SHP77 treated with DMSO at 0.1 percent for 48 hours (cell line): ENCODE data around the gene FFAR2.
"Not testable (repeated sequence)": the region's sequence is repeated elsewhere in the genome, so short reads cannot be mapped to it uniquely, and the experiment has no call there.

Source experiments
- DNase-seq: peaks from one replicate; lab custom pipeline; 2025; lab: John Stamatoyannopoulos, UW

The FFAR2 gene

DNA sequence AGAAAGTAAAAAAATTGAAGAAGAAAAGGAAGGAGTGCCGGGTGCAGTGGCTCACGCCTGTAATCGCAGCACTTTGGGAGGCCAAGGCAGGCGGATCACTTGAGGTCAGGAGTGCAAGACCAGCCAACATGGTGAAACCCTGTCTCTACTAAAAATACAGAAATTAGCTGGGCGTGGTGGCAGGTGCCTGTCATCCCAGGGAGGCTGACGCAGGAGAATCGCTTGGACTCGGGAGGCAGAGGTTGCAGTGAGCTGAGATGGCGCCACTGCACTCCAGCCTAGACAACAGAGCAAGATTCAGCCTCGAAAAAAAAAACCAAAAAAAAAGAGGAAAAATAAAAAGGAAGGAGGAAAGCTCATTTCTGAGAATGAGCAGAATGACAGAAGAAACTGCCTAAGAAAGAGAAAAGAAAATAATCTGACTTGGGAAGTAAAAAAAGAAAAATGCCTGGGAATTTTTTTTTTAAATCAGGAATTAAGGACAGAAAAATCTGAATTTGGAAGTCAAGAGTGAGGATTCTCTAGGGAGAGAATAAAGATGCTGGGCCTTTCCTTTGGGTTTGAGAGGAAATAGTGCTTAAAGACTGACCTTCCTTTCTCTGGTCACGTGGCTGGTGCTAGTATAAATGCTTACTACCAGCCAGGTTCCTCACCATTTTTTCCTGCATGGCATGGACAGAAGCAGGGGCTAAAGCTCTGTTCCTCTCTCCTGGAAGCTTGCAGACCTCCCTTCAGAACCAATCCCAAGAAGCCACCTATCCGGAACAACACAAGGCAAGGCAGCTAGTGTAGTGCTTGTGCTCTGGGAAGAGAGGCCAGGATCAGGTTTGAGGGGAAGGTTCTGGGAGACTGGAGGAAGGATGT lies at the start of gene FFAR2:
Gene FFAR2 (plus strand): TSS at position 652 of the 864 bp plus-strand sequence. CDS start 1,458 bp downstream, outside the sequence.
- no peak for DNase-seq

DNA sequence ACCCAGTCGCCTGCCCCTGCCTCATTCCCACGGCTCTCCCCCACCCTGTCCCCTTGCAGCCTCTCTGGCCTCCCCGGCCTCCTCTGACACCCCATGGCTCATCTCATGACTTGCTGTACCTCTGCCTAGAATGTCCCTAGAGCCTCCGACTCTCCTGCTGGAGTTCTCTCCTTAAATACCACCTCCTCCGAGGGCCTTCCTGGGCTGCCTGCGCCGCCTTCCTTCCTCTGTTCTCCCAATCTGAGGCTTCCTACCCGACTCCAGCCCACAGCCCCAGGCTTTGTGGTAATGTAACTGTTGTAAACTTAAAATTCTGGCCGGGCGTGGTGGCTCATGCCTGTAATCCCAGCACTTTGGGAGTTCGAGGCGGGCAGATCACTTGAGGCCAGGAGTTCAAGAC lies 49.5 kb upstream of the FFAR2 start:
- no peak for DNase-seq

DNA sequence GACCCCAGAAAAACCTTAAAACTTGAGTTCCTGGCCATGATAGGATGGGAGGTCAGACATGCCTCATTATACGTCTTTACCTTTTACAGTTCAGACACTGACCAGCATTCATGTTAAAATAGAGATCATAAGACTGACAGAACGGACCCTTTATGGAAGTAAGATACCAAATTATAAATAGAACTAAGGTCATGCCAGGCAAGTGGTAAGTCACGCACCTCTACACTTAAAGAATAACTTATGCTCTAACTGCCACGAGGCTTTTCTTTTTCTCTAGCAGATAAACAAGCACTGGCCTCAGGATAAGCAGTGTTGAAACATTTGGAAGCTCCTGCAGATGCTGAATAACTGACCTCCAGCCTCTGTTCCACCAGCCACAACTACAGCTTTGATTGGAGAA lies 48.8 kb upstream of the FFAR2 start:
- DNase-seq, result no peak

DNA sequence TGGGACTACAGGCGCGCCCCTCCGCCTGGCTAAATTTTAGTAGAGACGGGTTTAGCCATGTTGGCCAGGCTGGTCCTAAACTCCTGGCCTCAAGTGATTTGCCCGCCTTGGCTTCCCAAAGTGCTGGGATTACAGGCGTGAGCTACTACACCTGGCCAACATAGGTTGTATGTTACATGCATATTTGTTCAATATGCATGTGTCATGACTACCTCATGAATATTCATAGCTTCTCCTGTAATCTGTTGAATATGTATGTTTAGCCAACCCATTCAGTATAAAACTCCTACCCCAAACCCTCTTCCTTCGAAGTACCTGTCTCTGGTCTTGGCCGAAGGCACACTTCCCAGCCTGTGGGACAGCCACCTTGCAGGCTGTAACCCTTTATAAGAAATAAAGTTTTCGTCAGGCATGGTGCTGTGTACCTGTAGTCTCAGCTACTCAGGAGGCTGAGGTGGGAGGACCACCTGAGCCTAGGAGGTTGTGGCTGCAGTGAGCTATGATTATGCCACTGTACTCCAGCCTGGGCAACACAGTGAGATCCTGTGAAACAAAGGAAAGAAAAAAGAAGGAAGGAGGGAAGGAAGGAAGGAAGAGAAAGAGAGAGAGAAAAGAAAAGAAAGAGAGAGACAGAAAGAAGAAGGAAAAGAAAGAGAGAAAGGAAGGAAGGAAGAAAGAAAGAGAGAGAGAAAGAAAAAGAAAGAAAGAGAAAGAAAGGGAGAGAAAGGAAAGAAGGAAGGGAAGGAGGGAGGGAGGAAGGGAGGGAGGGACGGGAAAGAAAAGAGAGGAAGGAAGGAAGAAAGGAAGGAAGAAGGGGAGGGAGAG lies 47.9 kb upstream of the FFAR2 start:
- DNase-seq, result no peak

DNA sequence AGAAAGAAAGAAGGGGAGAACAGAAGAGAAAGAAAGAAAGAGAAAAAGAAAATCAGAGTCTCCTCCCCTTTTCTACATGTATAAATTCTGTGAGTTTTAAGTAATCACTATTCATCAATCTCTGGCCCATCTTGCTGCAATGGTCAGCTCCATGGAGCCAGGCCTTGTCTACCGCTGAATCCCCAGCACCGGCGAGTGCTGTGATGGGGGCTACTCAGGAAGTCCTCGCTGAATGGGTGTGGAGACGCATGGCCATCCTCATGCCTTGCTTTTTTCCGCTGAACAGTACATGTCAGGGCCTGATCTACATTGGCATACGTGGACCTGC lies 47.3 kb upstream of the FFAR2 start:
- DNase-seq, result no peak

DNA sequence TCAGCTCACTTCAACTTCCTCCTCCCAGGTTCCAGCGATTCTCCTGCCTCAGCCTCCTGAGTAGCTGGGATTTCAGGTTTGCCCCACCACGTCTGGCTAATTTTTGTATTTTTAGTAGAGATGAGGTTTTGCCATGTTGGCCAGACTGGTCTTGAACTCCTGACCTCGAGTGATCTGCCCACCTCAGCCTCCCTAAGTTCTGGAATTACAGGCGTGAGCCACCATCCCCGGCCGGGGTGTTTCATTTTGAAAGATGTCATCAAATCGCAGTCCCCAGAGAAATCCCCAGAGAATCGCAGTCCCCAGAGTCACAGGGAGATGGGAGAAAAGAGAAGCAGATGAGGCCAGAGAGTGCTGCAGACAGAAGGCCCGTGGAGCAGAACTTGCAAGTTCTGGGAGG lies 46.6 kb upstream of the FFAR2 start:
- not testable (repeated sequence) for DNase-seq

GRCh38 chr19:35403116-35403760 lies 44.8 kb upstream of the FFAR2 start:
- DNase-seq, result no peak

DNA sequence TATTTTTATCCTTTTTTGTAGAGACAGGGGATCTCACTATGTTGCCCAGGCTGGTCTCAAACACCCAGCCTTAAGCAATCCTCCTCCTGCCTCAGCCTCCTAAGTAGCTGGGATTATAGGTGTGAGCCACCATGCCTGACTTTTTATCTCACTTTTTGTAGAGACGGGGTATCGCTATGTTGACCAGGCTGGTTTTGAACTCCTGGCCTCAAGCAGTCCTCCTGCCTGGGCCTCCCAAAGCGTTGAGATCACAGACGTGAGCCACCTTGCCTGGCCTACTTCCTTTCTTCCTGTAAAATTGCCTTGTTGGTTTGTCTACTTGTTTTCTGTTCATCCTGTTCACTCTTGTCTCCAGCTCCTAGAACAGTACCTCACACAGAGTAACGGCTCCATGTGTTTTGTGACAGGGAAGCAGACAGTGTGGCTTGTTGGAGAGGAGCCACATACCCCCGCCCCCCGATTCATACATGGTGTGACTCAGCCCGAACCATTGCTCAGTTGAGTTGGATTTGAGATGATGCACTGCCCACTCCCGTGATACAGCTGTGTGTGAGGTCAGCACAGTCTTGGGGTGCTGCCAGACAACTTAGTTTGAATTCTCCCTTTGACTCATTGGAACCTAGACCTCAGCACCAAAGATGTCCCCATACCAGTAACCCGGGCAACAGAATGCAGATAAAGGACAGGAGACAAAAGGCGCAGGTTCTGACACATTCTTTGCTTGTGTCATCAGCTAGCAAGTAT lies 43.0 kb upstream of the FFAR2 start:
- DNase-seq, result no peak

- DNase-seq, result no peak
Measured at GRCh38 chr19:35407619-35408018, 40.4 kb upstream of the FFAR2 start.

DNA sequence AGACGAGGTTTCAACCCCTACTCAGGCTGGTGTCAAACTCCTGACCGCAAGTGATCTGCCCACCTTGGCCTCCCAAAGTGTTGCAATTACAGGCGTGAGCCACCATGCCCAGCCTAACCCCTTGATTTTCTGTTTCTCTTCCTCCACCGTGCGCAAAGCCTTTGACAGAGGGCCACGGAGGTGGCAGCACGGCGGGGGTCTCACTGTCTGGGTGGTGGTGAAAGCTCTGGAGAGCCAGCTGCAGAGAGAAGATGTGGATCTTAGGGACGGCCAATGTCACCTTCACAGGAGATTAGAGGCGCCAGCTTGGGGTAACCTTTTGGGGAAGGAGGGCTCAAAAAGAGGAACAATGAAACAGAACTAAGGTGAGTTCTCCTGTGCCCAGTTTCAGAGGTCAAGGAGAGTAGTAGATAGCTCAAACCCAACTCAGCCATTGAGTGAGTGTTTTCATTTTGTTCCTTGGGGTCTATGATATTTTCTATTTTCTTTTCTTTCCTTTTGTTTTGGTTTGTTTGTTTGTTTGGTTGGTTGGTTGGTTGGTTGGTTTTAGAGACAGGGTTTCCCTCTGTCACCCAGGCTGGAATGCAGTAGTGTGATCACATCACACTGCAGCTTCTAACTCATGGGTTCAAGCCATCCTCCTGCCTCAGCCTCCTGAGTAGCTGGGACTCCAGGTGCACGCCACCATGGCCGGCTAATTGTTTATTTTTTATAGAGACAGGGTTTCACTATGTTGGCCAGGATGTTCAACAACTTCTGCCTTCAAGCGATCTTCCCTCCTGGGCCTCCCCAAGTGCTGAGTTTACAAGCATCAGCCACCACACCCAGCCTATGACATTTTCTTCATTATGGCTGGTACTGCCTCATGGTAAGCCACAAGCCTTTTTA lies 39.5 kb upstream of the FFAR2 start:
- no peak for DNase-seq

DNA sequence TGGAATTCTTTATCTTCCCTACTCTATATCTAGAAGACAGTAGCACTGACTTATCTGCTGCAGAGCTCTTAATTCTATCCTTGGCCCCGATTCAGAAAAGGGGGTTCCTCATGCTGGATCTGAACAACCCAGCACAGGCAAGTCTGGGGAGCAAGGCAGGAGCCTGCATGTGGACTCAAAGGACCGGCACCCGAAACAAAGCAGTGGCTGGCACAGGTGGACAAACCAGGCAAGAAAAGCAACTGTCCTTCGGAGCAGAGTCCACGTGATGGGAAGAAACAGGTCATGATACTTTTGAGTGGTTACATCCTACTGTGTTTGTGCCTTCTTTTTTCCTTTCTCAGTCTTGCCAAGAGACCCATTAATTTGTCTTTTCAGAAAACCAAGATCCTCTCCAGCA lies 38.9 kb upstream of the FFAR2 start:
- no peak for DNase-seq

DNA sequence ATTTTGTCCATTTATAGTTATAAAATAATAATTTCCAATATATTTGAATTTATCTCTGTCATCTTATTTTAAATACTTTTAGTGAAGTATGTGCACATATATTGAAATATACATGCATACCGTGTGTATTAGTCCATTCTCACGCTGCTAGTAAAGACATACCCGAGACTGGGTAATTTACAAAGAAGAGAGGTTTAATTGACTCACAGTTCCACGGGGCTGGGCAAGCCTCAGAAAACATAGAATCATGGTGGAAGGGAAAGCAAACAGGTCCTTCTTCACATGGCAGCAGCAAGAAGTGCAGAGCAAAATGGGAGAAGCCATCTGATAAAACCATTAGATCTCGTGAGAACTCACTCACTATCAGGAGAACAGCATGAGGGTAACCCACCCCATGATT lies 37.6 kb upstream of the FFAR2 start:
- no peak for DNase-seq

DNA sequence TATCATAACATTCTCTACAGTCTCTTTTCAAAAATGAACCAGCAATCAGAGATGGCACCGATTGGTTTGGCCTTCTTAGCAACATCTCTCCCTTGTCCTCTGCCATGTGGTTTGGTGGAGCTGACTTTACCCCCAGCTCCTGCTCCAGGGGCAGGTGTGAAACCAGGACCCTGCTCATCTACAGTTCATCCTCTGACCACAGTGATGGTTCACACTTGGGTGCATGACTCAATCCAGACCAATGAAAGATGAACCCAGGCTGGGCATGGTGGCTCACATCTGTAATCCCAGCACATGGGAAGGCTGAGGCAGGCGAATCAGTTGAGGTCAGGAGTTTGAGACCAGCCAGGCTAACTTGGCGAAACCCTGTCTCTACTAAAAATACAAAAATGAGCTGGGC lies 33.6 kb upstream of the FFAR2 start:
- DNase-seq, result no peak

GRCh38 chr19:35416331-35416730 lies 31.7 kb upstream of the FFAR2 start:
- no peak for DNase-seq

DNA sequence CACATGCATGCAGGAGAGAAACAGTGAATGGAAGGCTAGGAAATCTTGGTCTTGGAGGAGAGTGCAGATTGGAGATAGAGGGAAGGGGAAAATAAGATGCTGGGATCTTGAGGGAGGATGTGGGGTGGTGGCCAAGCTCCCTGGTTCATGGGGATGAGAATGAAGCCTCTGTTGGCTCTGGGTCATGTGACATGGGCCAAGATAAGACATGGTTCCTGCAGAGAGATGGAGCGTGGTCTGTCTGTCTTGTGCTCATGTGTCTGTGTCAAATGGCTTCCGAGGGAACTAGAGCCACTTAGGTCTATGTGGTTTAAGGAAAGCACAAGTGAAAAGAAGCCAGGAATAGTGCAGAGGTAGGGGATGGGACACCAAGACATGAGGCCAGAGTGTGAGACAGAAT lies 30.8 kb upstream of the FFAR2 start:
- no peak for DNase-seq

- DNase-seq, result no peak
Measured at GRCh38 chr19:35417713-35418534, 30.1 kb upstream of the FFAR2 start.

DNA sequence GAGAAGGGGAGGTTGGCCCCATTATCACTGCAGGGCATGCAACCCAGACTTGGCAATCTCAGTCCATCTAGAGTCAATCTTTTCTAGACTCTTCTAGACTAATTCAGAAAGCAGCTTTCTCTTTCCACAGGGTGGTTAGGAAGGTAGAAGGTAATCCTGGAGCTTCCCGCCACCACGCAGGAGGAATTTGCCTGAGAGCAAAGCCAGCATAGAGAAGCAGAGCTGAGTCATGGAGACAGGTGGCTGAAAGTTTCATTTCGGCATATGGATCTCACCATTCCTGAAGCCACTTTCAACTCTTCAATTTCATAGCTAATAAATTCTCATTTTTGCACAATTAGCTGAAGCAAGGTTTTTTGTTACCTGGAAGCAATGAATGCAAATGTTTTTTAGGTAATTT lies 29.0 kb upstream of the FFAR2 start:
- no peak for DNase-seq

DNA sequence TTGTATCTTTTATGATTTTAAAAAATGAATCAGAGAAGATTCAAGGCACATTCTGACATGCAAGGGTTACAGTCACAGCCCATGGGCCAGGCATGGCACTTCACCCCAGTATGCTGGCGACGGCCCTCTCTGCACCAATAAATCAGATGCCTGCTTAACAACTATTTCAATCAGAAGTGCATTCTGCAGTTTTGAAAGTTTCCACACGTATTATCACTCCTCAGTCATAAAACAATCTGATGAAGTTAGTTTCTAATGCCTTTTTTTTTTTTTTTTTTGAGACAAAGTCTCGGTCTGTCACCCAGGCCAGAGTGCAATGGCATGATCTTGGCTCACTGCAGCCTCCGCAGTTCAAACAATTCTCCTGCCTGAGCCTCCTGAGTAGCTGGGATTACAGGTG lies 28.3 kb upstream of the FFAR2 start:
- DNase-seq, result no peak

DNA sequence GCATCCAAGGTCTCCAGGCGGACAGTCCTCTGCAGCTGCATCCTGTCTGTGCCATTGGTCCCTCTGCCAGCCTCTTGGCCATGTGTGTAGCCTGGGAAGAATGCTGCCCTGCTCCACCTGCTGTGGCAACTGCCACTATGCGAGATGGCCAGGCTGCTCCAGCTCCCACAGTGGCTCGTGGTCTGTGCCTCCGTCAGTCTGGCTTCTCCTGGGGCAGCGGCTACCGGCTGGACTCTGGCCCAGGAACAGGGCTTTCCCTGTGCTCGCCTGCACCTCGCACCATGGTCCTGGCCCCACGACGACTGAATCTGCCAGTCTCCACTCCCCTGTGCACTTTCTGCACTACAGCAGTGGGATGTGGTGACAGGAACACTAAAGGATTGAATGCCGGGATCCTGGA lies 26.7 kb upstream of the FFAR2 start:
- no peak for DNase-seq

GRCh38 chr19:35423406-35423805 lies 24.7 kb upstream of the FFAR2 start:
- not testable (repeated sequence) for DNase-seq
